ENCODE results near the gene DDN. TPM values are rescaled to one million over a fixed set of nuclear protein-coding genes. Genes with fewer than 3 reads are reported as not detected.
A peak's percentile ranks its signal among the peaks of the same experiment; 100 is the strongest.

Gene DDN
- total and polyA plus RNA-seq, 2 donors from 2014 or later: 27.0 TPM; not detected in 1

DNA sequence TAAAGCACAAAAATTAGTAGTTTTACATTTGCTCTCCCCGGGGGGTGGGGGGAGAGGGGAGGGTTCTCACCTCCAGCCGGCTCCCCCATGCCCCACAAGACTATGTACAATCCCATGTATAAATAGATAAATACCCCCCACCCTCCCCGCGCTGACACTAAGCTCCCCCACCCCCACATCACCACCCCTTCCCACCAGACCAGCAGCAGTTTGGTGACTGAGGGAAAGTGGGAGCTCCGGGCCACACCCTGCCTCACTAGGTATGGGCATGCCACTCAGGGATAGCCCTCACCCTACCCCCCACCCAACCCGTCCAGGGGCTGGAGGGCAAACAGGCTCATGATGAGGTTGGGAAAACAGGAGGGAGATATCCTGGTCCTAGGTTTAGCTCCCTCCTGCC, 21.3 kb upstream of the DDN start:
- H3K9me3 ChIP-seq (ENCODE audit: control insufficient read depth in 2 of 3, insufficient read depth in 1 of 3, low read length in 3 of 3): no peaks in the 10 kb centered on the region
- TF ChIP-seq, protein P1, sequence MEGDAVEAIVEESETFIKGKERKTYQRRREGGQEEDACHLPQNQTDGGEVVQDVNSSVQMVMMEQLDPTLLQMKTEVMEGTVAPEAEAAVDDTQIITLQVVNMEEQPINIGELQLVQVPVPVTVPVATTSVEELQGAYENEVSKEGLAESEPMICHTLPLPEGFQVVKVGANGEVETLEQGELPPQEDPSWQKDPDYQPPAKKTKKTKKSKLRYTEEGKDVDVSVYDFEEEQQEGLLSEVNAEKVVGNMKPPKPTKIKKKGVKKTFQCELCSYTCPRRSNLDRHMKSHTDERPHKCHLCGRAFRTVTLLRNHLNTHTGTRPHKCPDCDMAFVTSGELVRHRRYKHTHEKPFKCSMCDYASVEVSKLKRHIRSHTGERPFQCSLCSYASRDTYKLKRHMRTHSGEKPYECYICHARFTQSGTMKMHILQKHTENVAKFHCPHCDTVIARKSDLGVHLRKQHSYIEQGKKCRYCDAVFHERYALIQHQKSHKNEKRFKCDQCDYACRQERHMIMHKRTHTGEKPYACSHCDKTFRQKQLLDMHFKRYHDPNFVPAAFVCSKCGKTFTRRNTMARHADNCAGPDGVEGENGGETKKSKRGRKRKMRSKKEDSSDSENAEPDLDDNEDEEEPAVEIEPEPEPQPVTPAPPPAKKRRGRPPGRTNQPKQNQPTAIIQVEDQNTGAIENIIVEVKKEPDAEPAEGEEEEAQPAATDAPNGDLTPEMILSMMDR (IDR thresholded peaks at IDR 0.05; ENCODE audit: borderline replicate concordance, extremely low read depth, insufficient read depth): no peak
- no peak overlapping the region for H3K4me3 ChIP-seq (ENCODE audit: low read length in 3 of 3)
- FAIRE-seq (no peak), DNase-seq (no peak)
- no peak overlapping the region for H3K27ac ChIP-seq (ENCODE audit: low read depth in 2 of 2, low read length in 2 of 2)
- H3K4me1 ChIP-seq (ENCODE audit: control insufficient read depth in 2 of 3, insufficient read depth in 2 of 3, low read depth in 1 of 3, low read length in 3 of 3): peaks cover 0 to 5% (median 3%) of the 10 kb centered on the region in 3 donors
- H3K36me3 ChIP-seq (ENCODE audit: control insufficient read depth in 2 of 3, insufficient read depth in 3 of 3, low read length in 3 of 3): peaks cover 5 to 33% (median 25%) of the 10 kb centered on the region in 3 donors
- no peaks in the 10 kb centered on the region for H3K27me3 ChIP-seq (ENCODE audit: control insufficient read depth, insufficient read depth, low read length)
- intact Hi-C loops (cut with DNase I): no loop called here
- H3K9ac ChIP-seq (ENCODE audit: low read length in 3 of 3): no peak overlapping the region

DNA sequence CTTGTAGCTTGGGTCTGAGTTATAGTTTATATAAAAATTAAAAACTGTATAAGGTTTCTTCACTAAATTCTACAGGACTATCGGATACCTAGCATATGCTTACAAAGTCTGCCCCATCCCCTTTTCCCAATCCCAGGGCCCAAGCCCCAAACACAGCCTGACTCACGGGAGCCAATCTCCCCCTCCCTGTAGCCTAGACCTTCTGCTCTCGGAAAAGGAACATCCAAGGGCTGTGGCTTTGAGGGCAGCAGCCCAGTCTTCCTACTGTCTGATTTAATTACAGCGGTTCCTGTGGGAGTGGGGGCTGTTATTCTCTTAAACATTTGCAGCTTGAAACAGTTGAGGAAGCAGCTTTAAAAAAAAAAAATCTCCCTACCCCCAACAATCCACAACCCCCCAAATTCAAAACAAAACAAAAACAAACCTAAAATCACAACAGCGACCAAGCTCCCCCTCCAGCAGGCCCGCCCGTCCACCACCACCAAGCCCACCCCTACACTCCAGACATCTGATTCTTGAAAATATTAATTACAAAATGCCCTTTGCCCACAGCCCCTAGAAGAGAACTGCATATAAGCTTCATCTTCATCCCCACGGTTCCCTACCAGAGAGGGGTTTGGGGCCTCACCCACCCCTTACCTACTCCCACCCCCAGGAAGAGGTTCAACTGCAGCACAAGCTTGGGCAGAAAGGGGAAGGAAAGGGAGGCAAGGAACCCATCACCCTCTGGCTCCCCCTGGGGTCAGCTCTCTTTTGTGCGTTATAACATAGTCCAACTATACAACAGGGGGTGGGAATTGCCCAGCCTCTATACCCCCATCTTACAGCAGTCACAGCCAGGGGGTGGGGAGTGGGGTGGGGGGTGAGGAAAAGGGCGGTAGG, 20.5 kb upstream of the DDN start:
- H3K4me1 ChIP-seq (ENCODE audit: control insufficient read depth in 2 of 3, insufficient read depth in 2 of 3, low read depth in 1 of 3, low read length in 3 of 3): peaks cover 0 to 5% (median 3%) of the 10 kb centered on the region in 3 donors
- no peaks in the 10 kb centered on the region for H3K27me3 ChIP-seq (ENCODE audit: control insufficient read depth, insufficient read depth, low read length)
- TF ChIP-seq, protein P1 (IDR thresholded peaks at IDR 0.05; ENCODE audit: borderline replicate concordance, extremely low read depth, insufficient read depth): no peak
- H3K4me3 ChIP-seq (ENCODE audit: low read length in 3 of 3): no peak overlapping the region
- no peak overlapping the region for H3K9ac ChIP-seq (ENCODE audit: low read length in 3 of 3)
- DNase-seq: peak in 3 of 5 donors; percentile 34 to 70 (median 66)
- peaks cover 3 to 26% (median 18%) of the 10 kb centered on the region in 3 donors for H3K36me3 ChIP-seq (ENCODE audit: control insufficient read depth in 2 of 3, insufficient read depth in 3 of 3, low read length in 3 of 3)
- FAIRE-seq: no peak
- intact Hi-C loops (cut with DNase I): no loop called here
- peak overlapping the region in 1 of 2 donors; percentile 48 for H3K27ac ChIP-seq (ENCODE audit: low read depth in 2 of 2, low read length in 2 of 2)
- H3K9me3 ChIP-seq (ENCODE audit: control insufficient read depth in 2 of 3, insufficient read depth in 1 of 3, low read length in 3 of 3): no peaks in the 10 kb centered on the region

DNA sequence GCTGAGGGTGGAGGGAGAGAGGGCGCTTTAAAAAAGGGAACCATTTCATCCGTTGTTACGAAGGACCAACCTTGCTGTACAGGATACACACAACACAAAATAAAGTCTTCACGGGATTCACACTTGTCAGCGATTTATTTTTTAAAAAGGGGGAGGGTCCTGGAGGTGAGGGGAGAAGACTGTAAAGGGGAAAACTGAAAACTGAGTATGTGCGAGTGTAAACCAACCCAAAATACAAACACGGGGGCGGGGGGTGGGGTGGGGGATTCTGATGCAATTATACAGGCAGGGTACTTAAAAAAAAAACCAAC, 19.9 kb upstream of the DDN start:
- FAIRE-seq: no peak
- Histone ChIP-seq H3K27me3 (ENCODE audit: control insufficient read depth, insufficient read depth, low read length) (no peaks in the 10 kb centered on the region), H3K9ac (ENCODE audit: low read length in 3 of 3) (peak overlapping the region; percentile 84 to 93 (median 88)), H3K27ac (ENCODE audit: low read depth in 2 of 2, low read length in 2 of 2) (peak overlapping the region; percentile 95 to 98), H3K4me1 (ENCODE audit: control insufficient read depth in 2 of 3, insufficient read depth in 2 of 3, low read depth in 1 of 3, low read length in 3 of 3) (peaks cover 0 to 5% (median 3%) of the 10 kb centered on the region in 3 donors), H3K9me3 (ENCODE audit: control insufficient read depth in 2 of 3, insufficient read depth in 1 of 3, low read length in 3 of 3) (no peaks in the 10 kb centered on the region), H3K36me3 (ENCODE audit: control insufficient read depth in 2 of 3, insufficient read depth in 3 of 3, low read length in 3 of 3) (peaks cover 3 to 20% (median 16%) of the 10 kb centered on the region in 3 donors), H3K4me3 (ENCODE audit: low read length in 3 of 3) (peak overlapping the region; percentile 89 to 97 (median 90))
- TF ChIP-seq, protein P1 (IDR thresholded peaks at IDR 0.05; ENCODE audit: borderline replicate concordance, extremely low read depth, insufficient read depth): no peak
- no peak for DNase-seq
- intact Hi-C loops (cut with DNase I): no loop called here
